SW 1271 (cell line): ENCODE results near the gene SLC16A12.
"Not testable (repeated sequence)": the region's sequence is repeated elsewhere in the genome, so short reads cannot be mapped to it uniquely, and the experiment has no call there.

Source experiments
- DNase-seq, 2 experiments: peaks; one replicate each; lab custom pipeline; 2025; lab: John Stamatoyannopoulos, UW

SLC16A12 gene

GRCh38 chr10:89391226-89391576, 144.2 kb downstream of the SLC16A12 start:
- not testable (repeated sequence) for DNase-seq

DNA sequence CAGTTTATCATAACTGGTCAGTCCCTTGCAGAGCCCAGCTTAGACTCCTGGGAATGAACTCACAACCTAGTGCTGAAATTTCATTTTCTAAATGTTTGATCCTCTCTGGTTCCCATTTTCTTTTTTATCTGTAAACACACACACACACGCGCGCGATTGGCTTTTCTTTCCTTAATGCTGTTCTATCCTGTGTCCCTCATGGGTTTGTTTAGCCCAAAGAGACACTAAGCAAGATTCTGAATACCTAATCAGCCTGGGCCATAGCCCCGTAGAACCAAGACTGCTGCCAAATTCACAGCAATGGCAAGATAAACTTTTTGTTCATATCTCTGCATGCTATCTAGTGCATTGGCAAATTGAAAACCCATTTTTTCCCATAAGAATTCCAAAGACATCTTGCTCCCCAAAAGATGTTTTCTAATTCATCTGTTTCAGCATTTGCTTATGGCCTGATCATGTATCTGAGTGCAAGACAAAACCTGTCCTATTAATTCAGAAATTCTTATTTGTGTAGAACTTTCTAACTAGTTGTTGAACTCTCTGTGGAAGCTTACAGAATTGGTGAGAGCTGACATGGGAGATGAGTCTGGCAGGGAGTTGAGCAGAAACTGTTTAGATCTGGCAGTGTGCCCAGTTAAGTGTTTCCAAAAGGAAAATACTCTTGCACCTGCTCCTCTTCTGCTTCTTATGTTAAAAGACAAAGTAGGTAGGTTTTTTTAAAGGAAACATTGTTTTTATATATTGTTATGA, 144.7 kb downstream of the SLC16A12 start:
- DNase-seq: peak in 1 of 2 experiments; percentile 1

GRCh38 chr10:89389254-89389653, 146.1 kb downstream of the SLC16A12 start:
- DNase-seq: peak in 1 of 2 experiments; percentile 34

GRCh38 chr10:89388806-89389205, 146.6 kb downstream of the SLC16A12 start:
- DNase-seq: no peak

GRCh38 chr10:89384474-89385340, 150.7 kb downstream of the SLC16A12 start:
- no peak for DNase-seq

- DNase-seq: no peak
These were observed 152.6 kb downstream of the SLC16A12 start for GRCh38 chr10:89382757-89383156.
